Caco-2 (cell line): ENCODE results near the gene CLMN. TPM values are rescaled to one million over a fixed set of nuclear protein-coding genes. Genes with fewer than 3 reads are reported as not detected.

Experiments
- BruUV-seq: library from RNA; stranded (reverse); fragments of 400-500 nt; replicated peaks from 2 replicates; lab custom pipeline; 2021; lab: Mats Ljungman, UMichigan
- CTCF ChIA-PET: fragments of 300-600 bp; sonication (Branson Sonifier 250); formaldehyde crosslinking; loops from one replicate; lab custom pipeline; 2022; ENCODE audit warnings: antibody characterized with exemption; lab: Charles Lee
- POLR2A ChIA-PET: fragments of 300-600 bp; sonication (Branson Sonifier 250); formaldehyde crosslinking; loops from one replicate; lab custom pipeline; 2022; ENCODE audit warnings: antibody characterized with exemption; lab: Charles Lee
- DNase-seq, 2 experiments: peaks; one replicate each; pipeline versions ENCODE4 v3.0.0 to v3.0.0-alpha.2; 2020 to 2022
- H3K27me3 ChIP-seq: replicated peaks from 2 replicates; pipeline ENCODE4 v1.6.0; 2011; ENCODE audit warnings: low read length; ENCODE audit not compliant: control insufficient read depth, insufficient read depth
- H3K36me3 ChIP-seq: 2 replicates; pipeline ENCODE4 v1.5.1; 2011; ENCODE audit warnings: low read length; ENCODE audit not compliant: control insufficient read depth, insufficient read depth
- H3K4me1 ChIP-seq: fragments of 250-450 bp; sonication (Bioruptor Pico); 2 replicates; pipeline ENCODE4 v1.5.1; 2020; ENCODE audit warnings: mild to moderate bottlenecking
- H3K4me3 ChIP-seq: 2 replicates; pipeline ENCODE4 v1.5.1; 2011; ENCODE audit warnings: low read depth, mild to moderate bottlenecking, control low read depth, low read length
- H3K9me3 ChIP-seq: fragments of 250-450 bp; sonication (Bioruptor Pico); 2 replicates; pipeline ENCODE4 v1.5.1; 2020; ENCODE audit warnings: mild to moderate bottlenecking, moderate library complexity
- H3K27ac Mint-ChIP-seq: one replicate; pipeline ENCODE4 v1.8.0; 2022; ENCODE audit warnings: mixed read lengths; ENCODE audit not compliant: unreplicated experiment
- H3K27me3 Mint-ChIP-seq: one replicate; pipeline ENCODE4 v1.8.0; 2022; ENCODE audit warnings: mixed read lengths; ENCODE audit not compliant: insufficient read depth, unreplicated experiment
- H3K36me3 Mint-ChIP-seq: one replicate; pipeline ENCODE4 v1.8.0; 2022; ENCODE audit warnings: mild to moderate bottlenecking, mixed read lengths; ENCODE audit not compliant: insufficient read depth, unreplicated experiment
- H3K4me1 Mint-ChIP-seq: one replicate; pipeline ENCODE4 v1.8.0; 2022; ENCODE audit warnings: low read depth, mixed read lengths; ENCODE audit not compliant: unreplicated experiment
- H3K4me3 Mint-ChIP-seq: one replicate; pipeline ENCODE4 v1.8.0; 2022; ENCODE audit warnings: mild to moderate bottlenecking, moderate library complexity, mixed read lengths; ENCODE audit not compliant: unreplicated experiment
- H3K9me3 Mint-ChIP-seq: one replicate; pipeline ENCODE4 v1.8.0; 2022; ENCODE audit warnings: mixed read lengths; ENCODE audit not compliant: unreplicated experiment
- CTCF ChIP-seq, 2 experiments: fragments of 200-600 bp in 1 of 2; IDR thresholded peaks; 1 replicate in 1 of 2; 2 replicates in 1 of 2; pipeline versions ENCODE4 v1.5.1 to v1.8.0; 2011 to 2022; ENCODE audit warnings: antibody characterized with exemption in 1 of 2, control low read depth in 1 of 2, inconsistent platforms in 1 of 2, low read depth in 1 of 2, low read length in 1 of 2, mild to moderate bottlenecking in 1 of 2, moderate library complexity in 1 of 2; ENCODE audit not compliant: insufficient read depth in 1 of 2, severe bottlenecking in 1 of 2, unreplicated experiment in 1 of 2
- intact Hi-C: fragments of 100-400 bp; cut with micrococcal nuclease; formaldehyde crosslinking; loops from one replicate; pipeline ENCODE4 v1.10.0; 2022; ENCODE audit not compliant: unreplicated experiment
- total RNA-seq: library from RNA; stranded (reverse); gene quantifications from 2 replicates; pipeline ENCODE4 v1.2.3, GENCODE V29; 2022

CLMN gene
- total RNA-seq, 1 experiment from 2014 or later, result 6.7 TPM

- BruUV-seq, result no TSS peak
- TF ChIP-seq CTCF (IDR thresholded peaks at IDR 0.05; ENCODE audit: insufficient read depth in 1 of 2, low read depth in 1 of 2, low read length in 1 of 2, severe bottlenecking in 1 of 2, unreplicated experiment in 1 of 2), result no peak
- no peak overlapping the region for H3K4me3 Mint-ChIP-seq
- CTCF ChIA-PET, result interaction anchor here (0.7 kb wide), 1 partner anchor 17 kb away, joined by 3 read pairs; no protein-coding TSS in a partner anchor
- no peaks in the 10 kb centered on the region for H3K36me3 ChIP-seq
- no peaks in the 10 kb centered on the region for H3K27me3 Mint-ChIP-seq
- no peaks in the 10 kb centered on the region for H3K27me3 ChIP-seq
- DNase-seq, result no peak
- peaks cover 15% of the 10 kb centered on the region for H3K9me3 Mint-ChIP-seq
- H3K4me1 Mint-ChIP-seq, result peaks cover 10% of the 10 kb centered on the region
- H3K9me3 ChIP-seq, result no peaks in the 10 kb centered on the region
- H3K36me3 Mint-ChIP-seq, result no peaks in the 10 kb centered on the region
- no peak overlapping the region for H3K4me3 ChIP-seq
- peaks cover 21% of the 10 kb centered on the region for H3K4me1 ChIP-seq
- H3K27ac Mint-ChIP-seq, result no peak overlapping the region
- POLR2A ChIA-PET, result no interaction called here
- intact Hi-C loops, result no loop called here
These were observed 71.3 kb downstream of the CLMN start for GRCh38 chr14:95248432-95248831.

GRCh38 chr14:95246870-95247269, 72.8 kb downstream of the CLMN start:
- H3K4me1 ChIP-seq, result peaks cover 21% of the 10 kb centered on the region
- no peak overlapping the region for H3K27ac Mint-ChIP-seq
- no peak for TF ChIP-seq CTCF (IDR thresholded peaks at IDR 0.05; ENCODE audit: insufficient read depth in 1 of 2, low read depth in 1 of 2, low read length in 1 of 2, severe bottlenecking in 1 of 2, unreplicated experiment in 1 of 2)
- peaks cover 15% of the 10 kb centered on the region for H3K9me3 Mint-ChIP-seq
- BruUV-seq, result no TSS peak
- intact Hi-C loops, result no loop called here
- H3K4me3 Mint-ChIP-seq, result no peak overlapping the region
- no peaks in the 10 kb centered on the region for H3K36me3 Mint-ChIP-seq
- H3K36me3 ChIP-seq, result no peaks in the 10 kb centered on the region
- no peaks in the 10 kb centered on the region for H3K27me3 ChIP-seq
- no peak for DNase-seq
- peaks cover 10% of the 10 kb centered on the region for H3K4me1 Mint-ChIP-seq
- ChIA-PET CTCF (no interaction called here), POLR2A (no interaction called here)
- no peak overlapping the region for H3K4me3 ChIP-seq
- no peaks in the 10 kb centered on the region for H3K9me3 ChIP-seq
- no peaks in the 10 kb centered on the region for H3K27me3 Mint-ChIP-seq

DNA sequence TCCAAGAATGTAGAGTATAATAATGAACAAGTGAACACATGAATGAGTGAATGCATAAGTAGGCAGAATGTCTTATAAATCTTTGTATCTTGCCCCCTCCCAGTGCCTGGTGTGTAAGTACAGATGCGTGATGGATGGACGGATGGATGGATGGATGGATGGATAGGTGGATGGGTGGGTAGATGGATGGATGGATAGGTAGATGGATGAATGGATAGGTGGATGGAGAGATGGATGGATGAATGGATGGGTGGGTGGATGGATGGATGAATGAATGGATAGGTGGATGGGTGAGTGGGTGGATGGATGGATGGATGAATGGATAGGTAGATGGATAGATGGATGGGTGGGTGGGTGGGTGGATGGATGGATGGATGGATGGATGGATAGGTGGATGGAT, 74.4 kb downstream of the CLMN start:
- Mint-ChIP-seq H3K36me3 (no peaks in the 10 kb centered on the region), H3K4me1 (peaks cover 17% of the 10 kb centered on the region), H3K27ac (no peak overlapping the region), H3K27me3 (no peaks in the 10 kb centered on the region), H3K9me3 (peaks cover 15% of the 10 kb centered on the region), H3K4me3 (no peak overlapping the region)
- intact Hi-C loops, result no loop called here
- no peak for DNase-seq
- no peak overlapping the region for H3K4me3 ChIP-seq
- peaks cover 21% of the 10 kb centered on the region for H3K4me1 ChIP-seq
- no TSS peak for BruUV-seq
- H3K27me3 ChIP-seq, result no peaks in the 10 kb centered on the region
- CTCF ChIA-PET, result no interaction called here
- no peaks in the 10 kb centered on the region for H3K36me3 ChIP-seq
- no peaks in the 10 kb centered on the region for H3K9me3 ChIP-seq
- no peak for TF ChIP-seq CTCF (IDR thresholded peaks at IDR 0.05; ENCODE audit: insufficient read depth in 1 of 2, low read depth in 1 of 2, low read length in 1 of 2, severe bottlenecking in 1 of 2, unreplicated experiment in 1 of 2)
- POLR2A ChIA-PET, result no interaction called here
